Keratinocyte (primary cell): ENCODE data around the gene TMEM18. TPM values are rescaled to one million over a fixed set of nuclear protein-coding genes. Genes with fewer than 3 reads are reported as not detected.

Experiments used
- DNase-seq: peaks from one replicate; pipeline ENCODE4 v3.0.0-alpha.2; 2011; ENCODE audit warnings: low read depth, missing footprints, low spot score
- FAIRE-seq: peaks from 2 replicates; lab custom pipeline; 2011; peaks lifted over from hg19 to GRCh38; lab: Jason Lieb, UNC
- H2AFZ ChIP-seq: 2 replicates; pipeline ENCODE4 v1.6.0; 2012; ENCODE audit warnings: low read length, control low read depth, inconsistent platforms; ENCODE audit not compliant: control insufficient read depth
- H3K27ac ChIP-seq: 2 replicates; pipeline ENCODE4 v1.5.1; 2011; ENCODE audit warnings: low read length; ENCODE audit not compliant: control insufficient read depth, insufficient read depth
- H3K27me3 ChIP-seq: 3 replicates; pipeline ENCODE4 v1.6.0; 2011; ENCODE audit warnings: low read length; ENCODE audit not compliant: control insufficient read depth, insufficient read depth; ENCODE audit errors: extremely low read depth
- H3K36me3 ChIP-seq, 2 experiments: 2 replicates in 1 of 2; 3 replicates in 1 of 2; pipeline ENCODE4 v1.5.1; 2011; ENCODE audit warnings: low read length in 2 of 2, mild to moderate bottlenecking in 1 of 2; ENCODE audit not compliant: control insufficient read depth in 2 of 2, insufficient read depth in 2 of 2; ENCODE audit errors: extremely low read depth in 1 of 2
- H3K4me1 ChIP-seq: 3 replicates; pipeline ENCODE4 v1.5.1; 2011; ENCODE audit warnings: low read length; ENCODE audit not compliant: control insufficient read depth, insufficient read depth; ENCODE audit errors: extremely low read depth
- H3K4me2 ChIP-seq: 3 replicates; pipeline ENCODE4 v1.6.0; 2011; ENCODE audit warnings: low read depth, low read length; ENCODE audit not compliant: control insufficient read depth, insufficient read depth; ENCODE audit errors: extremely low read depth
- H3K4me3 ChIP-seq, 3 experiments: fragments of 200-600 bp in 1 of 3; sonication (generic) in 1 of 3; 2 replicates in 2 of 3; 3 replicates in 1 of 3; pipeline ENCODE4 v1.5.1; 2011 to 2016; ENCODE audit warnings: low read length in 3 of 3, mild to moderate bottlenecking in 3 of 3, control low read depth in 2 of 3, inconsistent platforms in 1 of 3, low read depth in 1 of 3, mixed read lengths in 1 of 3, mixed run types in 1 of 3, moderate library complexity in 1 of 3; ENCODE audit not compliant: control insufficient read depth in 2 of 3, insufficient read depth in 2 of 3; ENCODE audit errors: extremely low read depth in 1 of 3
- H3K79me2 ChIP-seq: 2 replicates; pipeline ENCODE4 v1.6.0; 2012; ENCODE audit warnings: low read length; ENCODE audit not compliant: control insufficient read depth, insufficient read depth
- H3K9ac ChIP-seq: 3 replicates; pipeline ENCODE4 v1.6.0; 2011; ENCODE audit warnings: low read length; ENCODE audit not compliant: control insufficient read depth, insufficient read depth; ENCODE audit errors: extremely low read depth
- H3K9me1 ChIP-seq: 3 replicates; pipeline ENCODE4 v1.6.0; 2011; ENCODE audit warnings: low read length; ENCODE audit not compliant: control insufficient read depth, insufficient read depth; ENCODE audit errors: extremely low read depth
- H3K9me3 ChIP-seq: 2 replicates; pipeline ENCODE4 v1.5.1; 2012; ENCODE audit warnings: low read depth, low read length; ENCODE audit not compliant: control insufficient read depth
- H4K20me1 ChIP-seq: 3 replicates; pipeline ENCODE4 v1.6.0; 2011; ENCODE audit warnings: low read length; ENCODE audit not compliant: control insufficient read depth, insufficient read depth; ENCODE audit errors: extremely low read depth
- EZH2 ChIP-seq: IDR thresholded peaks from one replicate; pipeline ENCODE4 v1.6.1; 2012; ENCODE audit warnings: inconsistent platforms, mild to moderate bottlenecking, low read length, moderate library complexity
- dilution Hi-C: fragments of 300-500 bp; cut with MboI; formaldehyde crosslinking; loops from one replicate; pipeline ENCODE4 v1.7.0; 2020; ENCODE audit warnings: low sequenced_read_pairs; ENCODE audit not compliant: extremely low pct_ligation_motif_present
- polyA plus RNA-seq, 5 experiments: library from polyadenylated mRNA; depleted of rRNA in 3 of 5; stranded (reverse) in 3 of 5; stranded (forward) in 1 of 5; unstranded in 1 of 5; fragments of >200 nt; gene quantifications; 1 replicate in 1 of 5; 2 replicates in 3 of 5; 3 replicates in 1 of 5; pipeline versions ENCODE4 v1.2.1 to v1.2.3, GENCODE V29; 2011 to 2012; ENCODE audit warnings: missing spikeins in 2 of 5, low read depth in 1 of 5, low replicate concordance in 1 of 5
- TF ChIP-seq, protein P1 (sequence below), 3 experiments: IDR thresholded peaks in 1 of 3; conservative IDR thresholded peaks in 1 of 3; optimal IDR thresholded peaks in 1 of 3; 2 replicates in 2 of 3; 3 replicates in 1 of 3; pipeline versions ENCODE3 to v1.5.1; 2011; ENCODE audit warnings: low read length in 3 of 3, mild to moderate bottlenecking in 3 of 3, moderate library complexity in 2 of 3, control low read depth in 1 of 3, inconsistent platforms in 1 of 3; ENCODE audit not compliant: insufficient read depth in 2 of 3; ENCODE audit errors: extremely low read depth in 1 of 3

TMEM18 gene
- polyA plus RNA-seq, 1 donor (not counting 4 experiments of a cell fraction or from before 2014, with no cell fraction given) = 27.7 TPM

DNA sequence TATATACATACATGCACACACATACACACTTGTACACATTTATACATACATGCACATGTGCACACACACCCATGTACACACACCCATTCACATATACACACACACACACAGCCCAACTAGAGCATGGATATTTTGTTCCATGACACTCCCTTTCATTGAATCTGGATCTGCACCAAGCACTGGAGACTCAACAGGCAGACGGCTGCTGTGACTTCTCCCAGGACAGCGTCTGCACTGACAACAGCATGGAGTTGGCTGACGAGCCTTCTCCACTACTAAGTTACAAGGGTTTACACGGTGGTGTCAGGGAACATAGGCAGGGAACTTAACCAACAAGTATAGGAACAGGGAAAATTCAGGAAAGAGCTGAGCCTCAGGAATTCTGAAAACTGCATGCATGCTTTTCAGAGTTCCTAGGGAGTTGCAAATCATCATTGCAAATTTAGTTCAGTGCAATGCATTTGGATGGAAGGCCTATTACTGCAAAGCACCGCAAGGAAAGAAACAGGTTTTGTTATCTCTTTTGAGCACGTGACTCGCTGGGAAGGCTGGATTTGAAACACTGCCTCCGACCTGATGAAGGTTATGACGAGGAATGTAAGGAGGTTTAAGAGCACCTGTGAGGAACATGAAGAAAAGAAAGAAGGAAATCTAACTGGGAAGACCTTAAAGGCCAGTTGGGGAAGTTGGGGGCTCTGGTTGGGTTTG, 35.9 kb downstream of the TMEM18 start:
- H3K27ac ChIP-seq = no peak overlapping the region
- H3K27me3 ChIP-seq = no peaks in the 10 kb centered on the region
- DNase-seq (no peak), FAIRE-seq (no peak)
- H3K9ac ChIP-seq = no peak overlapping the region
- H3K36me3 ChIP-seq = no peaks in the 10 kb centered on the region
- H2AFZ ChIP-seq = no peak overlapping the region
- H3K4me3 ChIP-seq = no peak overlapping the region
- no peak for TF ChIP-seq EZH2
- TF ChIP-seq, protein P1, sequence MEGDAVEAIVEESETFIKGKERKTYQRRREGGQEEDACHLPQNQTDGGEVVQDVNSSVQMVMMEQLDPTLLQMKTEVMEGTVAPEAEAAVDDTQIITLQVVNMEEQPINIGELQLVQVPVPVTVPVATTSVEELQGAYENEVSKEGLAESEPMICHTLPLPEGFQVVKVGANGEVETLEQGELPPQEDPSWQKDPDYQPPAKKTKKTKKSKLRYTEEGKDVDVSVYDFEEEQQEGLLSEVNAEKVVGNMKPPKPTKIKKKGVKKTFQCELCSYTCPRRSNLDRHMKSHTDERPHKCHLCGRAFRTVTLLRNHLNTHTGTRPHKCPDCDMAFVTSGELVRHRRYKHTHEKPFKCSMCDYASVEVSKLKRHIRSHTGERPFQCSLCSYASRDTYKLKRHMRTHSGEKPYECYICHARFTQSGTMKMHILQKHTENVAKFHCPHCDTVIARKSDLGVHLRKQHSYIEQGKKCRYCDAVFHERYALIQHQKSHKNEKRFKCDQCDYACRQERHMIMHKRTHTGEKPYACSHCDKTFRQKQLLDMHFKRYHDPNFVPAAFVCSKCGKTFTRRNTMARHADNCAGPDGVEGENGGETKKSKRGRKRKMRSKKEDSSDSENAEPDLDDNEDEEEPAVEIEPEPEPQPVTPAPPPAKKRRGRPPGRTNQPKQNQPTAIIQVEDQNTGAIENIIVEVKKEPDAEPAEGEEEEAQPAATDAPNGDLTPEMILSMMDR (optimal IDR thresholded peaks at IDR 0.05 in 1 of 3, IDR thresholded peaks at IDR 0.05 in 1 of 3, conservative IDR thresholded peaks at IDR 0.05 in 1 of 3; ENCODE audit: extremely low read depth in 1 of 3, insufficient read depth in 2 of 3, low read length in 3 of 3) = no peak
- peaks cover 4% of the 10 kb centered on the region for H3K4me1 ChIP-seq
- dilution Hi-C loops = no loop called here
- no peaks in the 10 kb centered on the region for H3K79me2 ChIP-seq
- no peaks in the 10 kb centered on the region for H3K9me1 ChIP-seq
- H4K20me1 ChIP-seq = no peaks in the 10 kb centered on the region
- no peak overlapping the region for H3K4me2 ChIP-seq
- H3K9me3 ChIP-seq = no peaks in the 10 kb centered on the region

DNA sequence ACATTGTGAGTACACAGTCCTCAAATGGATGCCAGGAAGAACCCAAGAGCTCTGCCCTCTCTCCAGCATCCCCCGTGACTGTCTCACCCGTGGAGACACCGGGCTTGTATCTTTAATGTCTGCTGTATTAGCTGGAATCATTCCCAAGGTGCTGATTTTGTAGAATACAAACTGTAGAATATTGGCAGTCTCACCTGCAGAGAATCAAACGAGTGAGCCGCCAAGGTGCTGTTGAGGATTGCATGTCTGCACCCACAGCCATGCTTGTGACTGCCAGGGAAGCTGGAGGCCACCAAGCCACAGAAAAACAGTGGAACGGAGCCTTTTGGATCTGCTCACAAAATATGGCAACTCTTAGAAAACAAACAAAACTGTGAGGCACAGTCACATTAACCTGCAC, 37.5 kb downstream of the TMEM18 start:
- TF ChIP-seq, protein P1 (optimal IDR thresholded peaks at IDR 0.05 in 1 of 3, IDR thresholded peaks at IDR 0.05 in 1 of 3, conservative IDR thresholded peaks at IDR 0.05 in 1 of 3; ENCODE audit: extremely low read depth in 1 of 3, insufficient read depth in 2 of 3, low read length in 3 of 3) = no peak
- TF ChIP-seq EZH2 = no peak
- no peaks in the 10 kb centered on the region for H3K79me2 ChIP-seq
- DNase-seq (no peak), FAIRE-seq (no peak)
- no peak overlapping the region for H3K4me2 ChIP-seq
- peaks cover 4% of the 10 kb centered on the region for H3K4me1 ChIP-seq
- no peak overlapping the region for H2AFZ ChIP-seq
- H3K36me3 ChIP-seq = no peaks in the 10 kb centered on the region
- H3K27ac ChIP-seq = no peak overlapping the region
- no peaks in the 10 kb centered on the region for H4K20me1 ChIP-seq
- no peaks in the 10 kb centered on the region for H3K9me1 ChIP-seq
- H3K4me3 ChIP-seq = no peak overlapping the region
- no peaks in the 10 kb centered on the region for H3K9me3 ChIP-seq
- dilution Hi-C loops = no loop called here
- H3K9ac ChIP-seq = no peak overlapping the region
- no peaks in the 10 kb centered on the region for H3K27me3 ChIP-seq
